Body of pancreas (tissue), 4 donors: Measurements from ENCODE around the gene HCRT. TPM values are rescaled to one million over a fixed set of nuclear protein-coding genes. Genes with fewer than 3 reads are reported as not detected.

Source experiments
- ATAC-seq: fragments of 150-250 bp; one replicate; pipeline ENCODE4 v1.9.1; 2016
- DNase-seq, 4 donors: peaks; one replicate each; pipeline ENCODE4 v3.0.0-alpha.2; 2019
- H3K27ac ChIP-seq, 4 donors: fragments of 200-600 bp; sonication (generic); 1 replicate in 3 of 4; 2 replicates in 1 of 4; pipeline versions ENCODE4 v1.5.1 to v1.6.1; 2016 to 2019; ENCODE audit warnings: mild to moderate bottlenecking in 1 of 4, mixed read lengths in 1 of 4, moderate library complexity in 1 of 4
- H3K27me3 ChIP-seq, 2 donors: fragments of 200-600 bp; sonication (generic); one replicate each; pipeline ENCODE4 v1.6.0; 2016; ENCODE audit warnings: mild to moderate bottlenecking in 1 of 2
- H3K36me3 ChIP-seq, 2 donors: fragments of 200-600 bp; sonication (generic); replicated peaks in 1 of 2; 2 replicates each; pipeline ENCODE4 v1.5.1; 2016; ENCODE audit warnings: low read depth in 2 of 2; ENCODE audit not compliant: insufficient read depth in 1 of 2
- H3K4me1 ChIP-seq: fragments of 200-600 bp; sonication (generic); one replicate; pipeline ENCODE4 v1.6.0; 2016
- H3K4me3 ChIP-seq, 2 donors: fragments of 200-600 bp; sonication (generic); 1 replicate in 1 of 2; 2 replicates in 1 of 2; pipeline ENCODE4 v1.5.1; 2016 to 2019
- H3K9me3 ChIP-seq, 3 donors: fragments of 200-600 bp; sonication (generic); 1 replicate in 2 of 3; 2 replicates in 1 of 3; pipeline ENCODE4 v1.5.1; 2016
- POLR2A ChIP-seq, 3 donors: fragments of 450-650 bp; IDR thresholded peaks; one replicate each; pipeline ENCODE4 v1.6.1; 2016; ENCODE audit warnings: antibody characterized with exemption in 3 of 3, mild to moderate bottlenecking in 2 of 3
- WGBS, 2 donors: methylation state at CpG; one replicate each; pipeline ENCODE4 v1.1.5; 2017; 5-methylcytosine and 5-hydroxymethylcytosine counted together
- intact Hi-C: fragments of 100-400 bp; cut with DNase I; formaldehyde crosslinking; loops from one replicate; pipeline ENCODE4 v1.15.1; 2023
- total RNA-seq, 2 donors: library from RNA; depleted of rRNA; stranded (reverse); fragments of >200 nt; gene quantifications; one replicate each; pipeline ENCODE4 v1.1.0, GENCODE V29; 2016
- TF ChIP-seq, protein P1 (sequence below), 7 experiments: fragments of 450-650 bp in 4 of 7; fragments of 200-600 bp in 3 of 7; sonication (generic) in 3 of 7; IDR thresholded peaks; one replicate each; pipeline ENCODE4 v1.5.1; 2016 to 2019; ENCODE audit warnings: antibody characterized with exemption in 7 of 7

HCRT gene
- total RNA-seq, 2 donors from 2014 or later: not detected

DNA sequence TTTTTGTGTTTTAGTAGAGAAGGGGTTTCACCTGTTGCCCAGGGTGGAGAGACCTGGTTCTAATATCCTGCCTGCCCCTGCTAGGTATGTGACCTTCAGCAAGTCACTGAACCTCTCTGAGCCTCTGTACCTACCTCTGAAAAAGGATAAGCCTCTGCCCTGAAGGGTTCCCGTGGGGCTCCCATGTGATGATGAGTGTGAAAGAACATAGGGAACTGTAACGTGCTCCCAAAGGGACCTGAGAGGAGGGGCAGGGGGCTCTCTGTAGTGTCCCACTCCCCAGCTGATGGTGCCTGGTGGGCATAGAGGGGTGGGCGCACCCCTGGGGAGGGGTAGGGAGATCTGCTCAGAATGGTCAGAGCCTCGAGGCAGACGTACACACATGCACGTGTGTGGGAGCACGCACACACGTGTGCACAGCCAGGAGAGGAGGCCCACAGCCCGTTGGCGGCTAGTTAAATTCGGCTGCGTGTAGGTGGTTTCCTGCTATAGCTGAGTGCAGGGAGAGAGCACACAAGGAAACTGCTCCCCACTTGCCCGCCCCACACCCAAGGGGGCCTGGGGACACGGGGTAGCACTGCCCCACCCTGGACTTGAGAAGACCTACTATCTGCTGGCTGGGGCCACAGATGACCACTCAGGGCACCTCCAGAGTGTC is 11.0 kb downstream of the HCRT start:
- DNase-seq (no peak), ATAC-seq (no peak)
- no peaks in the 10 kb centered on the region for H3K9me3 ChIP-seq
- H3K4me1 ChIP-seq: no peaks in the 10 kb centered on the region
- no peak overlapping the region for H3K27ac ChIP-seq
- WGBS, 2 donors: 64 to 65% methylated on average over 10 to 14 of the region's 14 CpGs
- intact Hi-C loops: no loop called here
- no peak for TF ChIP-seq POLR2A (IDR thresholded peaks at IDR 0.05)
- TF ChIP-seq, protein P1, sequence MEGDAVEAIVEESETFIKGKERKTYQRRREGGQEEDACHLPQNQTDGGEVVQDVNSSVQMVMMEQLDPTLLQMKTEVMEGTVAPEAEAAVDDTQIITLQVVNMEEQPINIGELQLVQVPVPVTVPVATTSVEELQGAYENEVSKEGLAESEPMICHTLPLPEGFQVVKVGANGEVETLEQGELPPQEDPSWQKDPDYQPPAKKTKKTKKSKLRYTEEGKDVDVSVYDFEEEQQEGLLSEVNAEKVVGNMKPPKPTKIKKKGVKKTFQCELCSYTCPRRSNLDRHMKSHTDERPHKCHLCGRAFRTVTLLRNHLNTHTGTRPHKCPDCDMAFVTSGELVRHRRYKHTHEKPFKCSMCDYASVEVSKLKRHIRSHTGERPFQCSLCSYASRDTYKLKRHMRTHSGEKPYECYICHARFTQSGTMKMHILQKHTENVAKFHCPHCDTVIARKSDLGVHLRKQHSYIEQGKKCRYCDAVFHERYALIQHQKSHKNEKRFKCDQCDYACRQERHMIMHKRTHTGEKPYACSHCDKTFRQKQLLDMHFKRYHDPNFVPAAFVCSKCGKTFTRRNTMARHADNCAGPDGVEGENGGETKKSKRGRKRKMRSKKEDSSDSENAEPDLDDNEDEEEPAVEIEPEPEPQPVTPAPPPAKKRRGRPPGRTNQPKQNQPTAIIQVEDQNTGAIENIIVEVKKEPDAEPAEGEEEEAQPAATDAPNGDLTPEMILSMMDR (IDR thresholded peaks at IDR 0.05): no peak
- no peak overlapping the region for H3K4me3 ChIP-seq
- no peaks in the 10 kb centered on the region for H3K27me3 ChIP-seq
- H3K36me3 ChIP-seq: no peaks in the 10 kb centered on the region

DNA sequence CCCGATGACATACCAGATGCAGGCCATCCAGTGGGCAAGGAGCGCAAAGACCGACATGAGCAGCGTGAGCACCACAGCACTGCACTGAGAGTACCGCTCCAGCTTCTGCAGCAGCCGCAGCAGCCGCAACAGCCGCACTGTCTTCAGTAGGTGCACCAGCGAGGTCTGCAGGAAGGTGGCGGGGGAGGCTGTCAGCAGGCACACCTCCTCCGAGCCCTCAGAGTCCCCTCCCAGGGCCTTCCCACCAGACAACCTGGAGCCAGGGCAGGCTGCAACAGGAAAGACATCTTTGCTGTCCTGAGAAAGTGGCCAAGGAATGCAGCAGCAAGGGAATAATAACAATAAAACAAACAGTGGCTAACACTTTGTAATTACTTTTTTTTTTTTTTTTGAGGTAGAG is 13.4 kb downstream of the HCRT start:
- H3K27me3 ChIP-seq: no peaks in the 10 kb centered on the region
- 66 to 74% methylated on average over 10 to 11 of the region's 11 CpGs for WGBS, 2 donors
- no peaks in the 10 kb centered on the region for H3K36me3 ChIP-seq
- no peak overlapping the region for H3K4me3 ChIP-seq
- TF ChIP-seq, protein P1 (IDR thresholded peaks at IDR 0.05): no peak
- no peak for TF ChIP-seq POLR2A (IDR thresholded peaks at IDR 0.05)
- no peak for DNase-seq
- H3K27ac ChIP-seq: no peak overlapping the region
- no peaks in the 10 kb centered on the region for H3K4me1 ChIP-seq
- intact Hi-C loops: no loop called here
- H3K9me3 ChIP-seq: no peaks in the 10 kb centered on the region
- no peak for ATAC-seq

DNA sequence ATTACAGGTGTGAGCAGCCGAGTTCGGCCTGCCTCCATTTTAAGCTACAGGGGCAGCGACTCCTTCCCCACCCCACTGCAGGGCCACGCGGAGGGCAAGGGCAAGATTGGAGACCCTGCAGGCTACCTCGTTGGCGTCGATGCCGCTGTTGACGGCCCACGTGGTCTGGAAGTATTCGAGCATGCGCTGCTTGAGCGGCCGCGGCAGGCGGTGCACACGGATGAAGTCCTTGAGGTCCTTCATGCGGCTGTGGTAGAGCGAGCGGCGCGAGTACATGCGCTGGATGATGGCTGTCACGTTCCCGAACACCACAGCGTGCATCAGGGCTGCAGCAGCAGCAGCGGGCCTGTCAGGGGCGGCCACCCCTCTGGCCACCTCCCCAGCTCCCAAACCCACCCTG is 15.9 kb downstream of the HCRT start:
- Histone ChIP-seq H3K4me1 (no peaks in the 10 kb centered on the region), H3K27ac (no peak overlapping the region), H3K27me3 (no peaks in the 10 kb centered on the region), H3K4me3 (no peak overlapping the region), H3K36me3 (no peaks in the 10 kb centered on the region), H3K9me3 (no peaks in the 10 kb centered on the region)
- WGBS, 2 donors: 84 to 95% methylated on average over 15 to 28 of the region's 29 CpGs
- DNase-seq (no peak), ATAC-seq (no peak)
- TF ChIP-seq, protein P1 (IDR thresholded peaks at IDR 0.05): no peak
- no peak for TF ChIP-seq POLR2A (IDR thresholded peaks at IDR 0.05)
- intact Hi-C loops: no loop called here

DNA sequence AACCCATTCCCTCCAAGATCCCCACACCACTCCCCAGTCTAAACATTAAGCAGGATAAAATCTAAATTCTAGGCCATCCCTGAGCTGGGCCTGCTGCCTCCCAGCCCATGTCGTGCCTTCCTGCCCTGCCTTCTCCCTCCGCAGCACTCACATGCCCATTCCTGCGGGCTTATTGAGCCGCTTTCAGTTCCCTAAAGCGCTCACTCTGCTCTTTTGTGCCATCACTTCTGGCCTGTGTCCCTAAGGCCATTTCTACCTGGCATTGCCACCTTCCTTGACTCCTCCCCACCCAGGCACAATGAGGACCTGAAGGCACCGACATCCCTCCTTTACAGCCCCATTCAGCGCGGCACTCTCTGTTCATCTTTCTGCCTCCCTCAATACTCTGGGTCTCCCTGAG is 17.4 kb downstream of the HCRT start:
- no peaks in the 10 kb centered on the region for H3K27me3 ChIP-seq
- no peaks in the 10 kb centered on the region for H3K9me3 ChIP-seq
- ATAC-seq (no peak), DNase-seq (no peak)
- no peak overlapping the region for H3K27ac ChIP-seq
- no peak overlapping the region for H3K4me3 ChIP-seq
- no peaks in the 10 kb centered on the region for H3K36me3 ChIP-seq
- TF ChIP-seq POLR2A (IDR thresholded peaks at IDR 0.05): no peak
- TF ChIP-seq, protein P1 (IDR thresholded peaks at IDR 0.05): no peak
- H3K4me1 ChIP-seq: no peaks in the 10 kb centered on the region
- WGBS, 2 donors: 74 to 93% methylated on average over 8 of the region's 8 CpGs
- intact Hi-C loops: no loop called here

DNA sequence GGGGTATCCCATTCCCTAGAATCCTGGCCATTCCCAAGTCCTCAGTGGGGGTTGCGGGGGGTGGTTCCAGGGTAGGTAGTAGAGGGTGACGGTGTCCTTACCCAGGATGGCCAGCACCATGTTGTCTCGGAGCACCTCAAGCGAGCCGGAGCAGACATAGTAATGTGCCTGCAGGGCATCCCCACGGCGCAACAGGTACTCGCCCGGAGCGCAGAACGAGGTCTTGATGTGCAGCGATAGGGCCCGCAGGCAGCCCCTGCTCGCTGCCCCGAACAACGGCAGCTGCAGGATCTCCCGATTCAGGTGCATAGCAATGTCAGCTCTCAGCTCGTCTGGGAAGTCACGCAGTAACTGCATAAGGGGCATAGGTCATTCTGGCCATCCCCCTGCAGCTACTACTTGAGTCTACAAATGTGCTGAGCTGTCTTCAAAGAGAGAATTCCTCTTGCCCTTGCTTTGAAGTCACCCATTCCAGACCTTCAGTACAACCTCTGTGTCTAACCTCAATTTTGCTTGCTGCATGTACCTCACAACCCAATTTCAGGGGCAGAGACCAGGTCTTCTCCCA is 19.0 kb downstream of the HCRT start:
- H3K9me3 ChIP-seq: no peaks in the 10 kb centered on the region
- H3K27me3 ChIP-seq: no peaks in the 10 kb centered on the region
- WGBS, 2 donors: 82 to 84% methylated on average over 4 to 19 of the region's 19 CpGs
- no peak overlapping the region for H3K4me3 ChIP-seq
- DNase-seq (no peak), ATAC-seq (no peak)
- H3K4me1 ChIP-seq: no peaks in the 10 kb centered on the region
- no peak overlapping the region for H3K27ac ChIP-seq
- H3K36me3 ChIP-seq: no peaks in the 10 kb centered on the region
- intact Hi-C loops: no loop called here
- TF ChIP-seq, protein P1 (IDR thresholded peaks at IDR 0.05): no peak
- TF ChIP-seq POLR2A (IDR thresholded peaks at IDR 0.05): no peak
